B cell (primary cell): ENCODE measurements around the gene MACROH2A1. TPM values are rescaled to one million over a fixed set of nuclear protein-coding genes. Genes with fewer than 3 reads are reported as not detected.

Experiments used
- ATAC-seq: fragments of 200-7000 bp; cut with Tn5 transposase; one replicate; pipeline ENCODE4 v1.10.0; 2021; ENCODE audit warnings: low read depth, mild to moderate bottlenecking, moderate number of reproducible peaks, moderate library complexity
- CTCF ChIA-PET: fragments of 350-600 bp; sonication (Branson Sonifier 250); formaldehyde crosslinking; loops from one replicate; lab custom pipeline; 2021; ENCODE audit warnings: antibody characterized with exemption, inconsistent platforms; lab: Charles Lee
- POLR2A ChIA-PET: fragments of 350-600 bp; sonication (Branson Sonifier 250); formaldehyde crosslinking; loops from one replicate; lab custom pipeline; 2021; ENCODE audit warnings: antibody characterized with exemption; lab: Charles Lee
- DNase-seq: peaks from one replicate; pipeline ENCODE4 v3.0.0; 2013
- H2AFZ ChIP-seq: 2 replicates; pipeline ENCODE4 v1.6.1; 2012; ENCODE audit warnings: mild to moderate bottlenecking, low read depth, low read length; ENCODE audit not compliant: insufficient read depth, poor library complexity, severe bottlenecking
- H3K27ac ChIP-seq, 2 donors: 1 replicate in 1 of 2; 2 replicates in 1 of 2; pipeline ENCODE4 v1.5.1; 2012 to 2013; ENCODE audit warnings: low read length in 2 of 2, mild to moderate bottlenecking in 2 of 2, moderate library complexity in 1 of 2
- H3K27me3 ChIP-seq, 4 experiments: fragments of 200-600 bp in 1 of 4; sonication (generic) in 1 of 4; replicated peaks in 1 of 4; 1 replicate in 2 of 4; 2 replicates in 2 of 4; pipeline versions ENCODE4 v1.6.1 to v1.7.0; 2013 to 2016; ENCODE audit warnings: low read length in 3 of 4, mild to moderate bottlenecking in 2 of 4, mixed read lengths in 1 of 4, moderate library complexity in 1 of 4; ENCODE audit not compliant: insufficient read depth in 4 of 4, control insufficient read depth in 3 of 4; ENCODE audit errors: control extremely low read depth in 1 of 4
- H3K36me3 ChIP-seq, 2 experiments: replicated peaks in 1 of 2; 1 replicate in 1 of 2; 2 replicates in 1 of 2; pipeline versions ENCODE4 v1.6.1 to v1.7.1; 2013; ENCODE audit warnings: low read length in 1 of 2; ENCODE audit not compliant: insufficient read depth in 2 of 2, control insufficient read depth in 1 of 2; ENCODE audit errors: control extremely low read depth in 1 of 2, extremely low read depth in 1 of 2
- H3K4me1 ChIP-seq, 2 donors: fragments of 200-600 bp in 1 of 2; sonication (generic) in 1 of 2; 1 replicate in 1 of 2; 2 replicates in 1 of 2; pipeline versions ENCODE4 v1.5.1 to v1.6.1; 2013 to 2017; ENCODE audit warnings: low read length in 2 of 2; ENCODE audit not compliant: control insufficient read depth in 2 of 2, insufficient read depth in 2 of 2
- H3K4me2 ChIP-seq: replicated peaks from 2 replicates; pipeline ENCODE3; 2012; ENCODE audit warnings: mild to moderate bottlenecking, low read depth, low read length; ENCODE audit not compliant: poor library complexity, severe bottlenecking
- H3K4me3 ChIP-seq, 5 experiments: fragments of 200-600 bp in 1 of 5; sonication (generic) in 1 of 5; 1 replicate in 3 of 5; 2 replicates in 2 of 5; pipeline versions ENCODE4 v1.5.1 to v1.7.0; 2011 to 2016; ENCODE audit warnings: low read length in 4 of 5, mild to moderate bottlenecking in 4 of 5, low read depth in 2 of 5, control low read depth in 1 of 5, moderate library complexity in 1 of 5; ENCODE audit not compliant: insufficient read depth in 1 of 5; ENCODE audit errors: control extremely low read depth in 1 of 5, extremely low read depth in 1 of 5
- H3K79me2 ChIP-seq: fragments of 200-600 bp; sonication (generic); one replicate; pipeline ENCODE4 v1.6.0; 2016; ENCODE audit warnings: low read length; ENCODE audit not compliant: control insufficient read depth, insufficient read depth
- H3K9ac ChIP-seq: fragments of 200-600 bp; sonication (generic); 2 replicates; pipeline ENCODE4 v1.6.1; 2017; ENCODE audit warnings: mild to moderate bottlenecking, low read length, moderate library complexity
- H3K9me3 ChIP-seq, 3 donors: one replicate each; pipeline versions ENCODE4 v1.6.1 to v1.7.1; 2013; ENCODE audit warnings: low read length in 2 of 3; ENCODE audit not compliant: control insufficient read depth in 2 of 3, insufficient read depth in 1 of 3; ENCODE audit errors: control extremely low read depth in 1 of 3
- H4K20me1 ChIP-seq: 2 replicates; pipeline ENCODE4 v1.6.0; 2012; ENCODE audit warnings: mild to moderate bottlenecking, low read length; ENCODE audit not compliant: insufficient read depth, control insufficient read depth, poor library complexity, severe bottlenecking
- H3K27ac Mint-ChIP-seq: one replicate; pipeline ENCODE4 v1.8.0; 2021; ENCODE audit warnings: mixed read lengths
- H3K27me3 Mint-ChIP-seq: one replicate; pipeline ENCODE4 v1.8.0; 2021; ENCODE audit warnings: mixed read lengths
- H3K4me1 Mint-ChIP-seq: one replicate; pipeline ENCODE4 v1.8.0; 2021; ENCODE audit warnings: mixed read lengths
- H3K4me3 Mint-ChIP-seq: one replicate; pipeline ENCODE4 v1.8.0; 2021; ENCODE audit warnings: mixed read lengths
- H3K9me3 Mint-ChIP-seq: one replicate; pipeline ENCODE4 v1.8.0; 2022; ENCODE audit warnings: mixed read lengths; ENCODE audit not compliant: insufficient read depth
- EZH2 ChIP-seq: IDR thresholded peaks from 2 replicates; pipeline ENCODE4 v1.6.1; 2012; ENCODE audit warnings: borderline replicate concordance, low read depth, mild to moderate bottlenecking, moderate library complexity, low read length; ENCODE audit not compliant: insufficient read depth, poor library complexity, severe bottlenecking
- WGBS: methylation state at CpG from one replicate; pipeline ENCODE4 v1.1.5; 2013; ENCODE audit warnings: missing lambda C conversion rate; ENCODE audit not compliant: insufficient coverage; 5-methylcytosine and 5-hydroxymethylcytosine counted together
- intact Hi-C: fragments of 100-400 bp; cut with micrococcal nuclease; formaldehyde crosslinking; loops from one replicate; pipeline ENCODE4 v1.10.0; 2022
- polyA plus RNA-seq: library from polyadenylated mRNA; depleted of rRNA; stranded (reverse); fragments of >200 nt; gene quantifications from 2 replicates; pipeline ENCODE4 v1.2.3, GENCODE V29; 2012
- total RNA-seq, 2 donors: library from RNA; stranded (reverse); fragments of 120-200 nt in 1 of 2; gene quantifications; 1 replicate in 1 of 2; 2 replicates in 1 of 2; pipeline versions ENCODE4 v1.2.3 to v1.2.4, GENCODE V29; 2013 to 2022
- TF ChIP-seq, protein P1 (sequence below): fragments of 200-600 bp; IDR thresholded peaks from one replicate; pipeline ENCODE4 v1.8.0; 2022; ENCODE audit warnings: antibody characterized with exemption, mild to moderate bottlenecking

The MACROH2A1 gene
- total and polyA plus RNA-seq, 2 donors (not counting 1 experiment from before 2014, with no cell fraction given), result 80.1 to 99.7 TPM

DNA sequence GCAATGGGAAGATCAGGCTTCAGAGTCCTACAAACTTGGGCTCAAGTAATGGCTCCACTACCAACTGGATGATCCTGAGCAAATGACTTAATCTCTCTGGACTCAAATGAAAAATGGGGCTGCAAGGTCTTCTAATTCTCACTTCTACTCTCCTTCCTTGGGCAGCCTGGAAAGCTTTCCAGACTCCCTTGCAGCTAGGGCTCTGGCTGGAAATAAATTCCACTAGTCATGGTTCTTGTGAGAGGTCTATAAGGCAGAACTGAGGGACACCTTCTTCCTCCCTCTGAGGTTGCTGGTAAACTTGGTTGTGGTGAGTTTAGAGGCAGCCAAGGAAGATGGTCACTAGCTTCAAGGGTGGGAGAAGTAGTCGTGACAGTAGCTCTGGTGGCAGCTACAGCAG, 29.6 kb upstream of the MACROH2A1 start:
- CTCF ChIA-PET, result interaction anchor here (1.4 kb wide), 1 partner anchor 27 kb away, joined by 3 read pairs; no protein-coding TSS in a partner anchor

More for the DNA sequence above, 29.6 kb upstream of the MACROH2A1 start:
- ATAC-seq (no peak), DNase-seq (no peak)
- Mint-ChIP-seq H3K4me1 (no peaks in the 10 kb centered on the region), H3K9me3 (peaks cover 6% of the 10 kb centered on the region), H3K27ac (no peak overlapping the region), H3K4me3 (no peak overlapping the region), H3K27me3 (peaks cover 29% of the 10 kb centered on the region)
- H3K4me3 ChIP-seq, result no peak overlapping the region
- H3K9ac ChIP-seq, result no peak overlapping the region
- H3K4me1 ChIP-seq, result no peaks in the 10 kb centered on the region
- H3K36me3 ChIP-seq, result no peaks in the 10 kb centered on the region
- no peaks in the 10 kb centered on the region for H3K79me2 ChIP-seq
- intact Hi-C loops, result no loop called here
- WGBS, result 83% methylated on average over 1 of the region's 1 CpG
- H3K4me2 ChIP-seq, result no peak overlapping the region
- H3K27me3 ChIP-seq, result no peaks in the 10 kb centered on the region
- no peak overlapping the region for H2AFZ ChIP-seq
- H4K20me1 ChIP-seq, result no peaks in the 10 kb centered on the region
- H3K27ac ChIP-seq, result no peak overlapping the region
- POLR2A ChIA-PET, result no interaction called here
- H3K9me3 ChIP-seq, result peaks cover 0 to 9% (median 0%) of the 10 kb centered on the region in 3 donors
- TF ChIP-seq EZH2, result no peak
- TF ChIP-seq, protein P1, sequence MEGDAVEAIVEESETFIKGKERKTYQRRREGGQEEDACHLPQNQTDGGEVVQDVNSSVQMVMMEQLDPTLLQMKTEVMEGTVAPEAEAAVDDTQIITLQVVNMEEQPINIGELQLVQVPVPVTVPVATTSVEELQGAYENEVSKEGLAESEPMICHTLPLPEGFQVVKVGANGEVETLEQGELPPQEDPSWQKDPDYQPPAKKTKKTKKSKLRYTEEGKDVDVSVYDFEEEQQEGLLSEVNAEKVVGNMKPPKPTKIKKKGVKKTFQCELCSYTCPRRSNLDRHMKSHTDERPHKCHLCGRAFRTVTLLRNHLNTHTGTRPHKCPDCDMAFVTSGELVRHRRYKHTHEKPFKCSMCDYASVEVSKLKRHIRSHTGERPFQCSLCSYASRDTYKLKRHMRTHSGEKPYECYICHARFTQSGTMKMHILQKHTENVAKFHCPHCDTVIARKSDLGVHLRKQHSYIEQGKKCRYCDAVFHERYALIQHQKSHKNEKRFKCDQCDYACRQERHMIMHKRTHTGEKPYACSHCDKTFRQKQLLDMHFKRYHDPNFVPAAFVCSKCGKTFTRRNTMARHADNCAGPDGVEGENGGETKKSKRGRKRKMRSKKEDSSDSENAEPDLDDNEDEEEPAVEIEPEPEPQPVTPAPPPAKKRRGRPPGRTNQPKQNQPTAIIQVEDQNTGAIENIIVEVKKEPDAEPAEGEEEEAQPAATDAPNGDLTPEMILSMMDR, result no peak
